H9 (cell line): ENCODE results near the gene PABPC3. TPM values are rescaled to one million over a fixed set of nuclear protein-coding genes. Genes with fewer than 3 reads are reported as not detected.

Experiments used
- DNase-seq: peaks from one replicate; pipeline ENCODE4 v3.0.0-alpha.2; 2017
- H2AFZ ChIP-seq: one replicate; pipeline ENCODE4 v1.6.1; 2013; ENCODE audit warnings: mild to moderate bottlenecking, low read length, control low read depth, moderate library complexity
- H2AK5ac ChIP-seq: 2 replicates; pipeline ENCODE4 v1.6.1; 2013; ENCODE audit warnings: low read length, control low read depth, mixed read lengths; ENCODE audit not compliant: insufficient read length
- H2BK120ac ChIP-seq: one replicate; pipeline ENCODE4 v1.6.1; 2013; ENCODE audit warnings: low read depth, mild to moderate bottlenecking, low read length, control low read depth, inconsistent platforms; ENCODE audit not compliant: poor library complexity, severe bottlenecking
- H2BK12ac ChIP-seq: 2 replicates; pipeline ENCODE4 v1.6.1; 2013; ENCODE audit warnings: low read length, control low read depth, mixed read lengths, low read depth; ENCODE audit not compliant: insufficient read length
- H2BK15ac ChIP-seq: 2 replicates; pipeline ENCODE4 v1.6.1; 2013; ENCODE audit warnings: low read depth, low read length, control low read depth
- H2BK20ac ChIP-seq: one replicate; pipeline ENCODE4 v1.6.1; 2013; ENCODE audit warnings: low read depth, mild to moderate bottlenecking, low read length, control low read depth, inconsistent platforms; ENCODE audit not compliant: poor library complexity, severe bottlenecking
- H2BK5ac ChIP-seq: 2 replicates; pipeline ENCODE4 v1.6.1; 2013; ENCODE audit warnings: low read length, control low read depth, mixed read lengths; ENCODE audit not compliant: insufficient read length
- H3K14ac ChIP-seq: 2 replicates; pipeline ENCODE4 v1.6.1; 2013; ENCODE audit warnings: low read length, control low read depth; ENCODE audit not compliant: insufficient read depth
- H3K18ac ChIP-seq: 2 replicates; pipeline ENCODE4 v1.6.1; 2013; ENCODE audit warnings: low read depth, mild to moderate bottlenecking, mixed read lengths, low read length, control low read depth; ENCODE audit not compliant: insufficient read length
- H3K23ac ChIP-seq: 2 replicates; pipeline ENCODE4 v1.6.1; 2013; ENCODE audit warnings: low read length, control low read depth, mixed read lengths, low read depth; ENCODE audit not compliant: insufficient read length
- H3K23me2 ChIP-seq: 2 replicates; pipeline ENCODE4 v1.6.1; 2013; ENCODE audit warnings: low read depth, mild to moderate bottlenecking, mixed read lengths, low read length, control low read depth; ENCODE audit not compliant: insufficient read length, poor library complexity, severe bottlenecking
- H3K27ac ChIP-seq: 2 replicates; pipeline ENCODE4 v1.5.1; 2013; ENCODE audit warnings: low read length, control low read depth, mixed read lengths, low read depth; ENCODE audit not compliant: insufficient read length
- H3K27me3 ChIP-seq: 2 replicates; pipeline ENCODE4 v1.6.1; 2013; ENCODE audit warnings: low read length, control low read depth, inconsistent platforms; ENCODE audit not compliant: insufficient read depth
- H3K4ac ChIP-seq: 2 replicates; pipeline ENCODE4 v1.6.1; 2013; ENCODE audit warnings: low read depth, mild to moderate bottlenecking, control low read depth, inconsistent platforms, low read length, moderate library complexity
- H3K4me1 ChIP-seq: 2 replicates; pipeline ENCODE4 v1.6.1; 2013; ENCODE audit warnings: low read length, control low read depth, inconsistent platforms; ENCODE audit not compliant: insufficient read depth
- H3K4me2 ChIP-seq: 2 replicates; pipeline ENCODE4 v1.6.1; 2013; ENCODE audit warnings: low read length, control low read depth, mixed read lengths; ENCODE audit not compliant: insufficient read length, insufficient read depth
- H3K56ac ChIP-seq: 2 replicates; pipeline ENCODE4 v1.6.1; 2013; ENCODE audit warnings: low read depth, mild to moderate bottlenecking, mixed read lengths, low read length, control low read depth; ENCODE audit not compliant: insufficient read length
- H3K79me1 ChIP-seq: 2 replicates; pipeline ENCODE4 v1.6.1; 2013; ENCODE audit warnings: low read depth, mild to moderate bottlenecking, moderate library complexity, low read length, control low read depth, inconsistent platforms; ENCODE audit not compliant: insufficient read depth, poor library complexity, severe bottlenecking
- H3K79me2 ChIP-seq: 2 replicates; pipeline ENCODE4 v1.6.1; 2013; ENCODE audit warnings: low read length, control low read depth, inconsistent platforms; ENCODE audit not compliant: insufficient read depth
- H3K9ac ChIP-seq: 2 replicates; pipeline ENCODE4 v1.6.1; 2013; ENCODE audit warnings: low read length, control low read depth, mixed read lengths; ENCODE audit not compliant: insufficient read length; ENCODE audit errors: extremely low read depth
- H3K9me3 ChIP-seq: one replicate; pipeline ENCODE4 v1.6.1; 2013; ENCODE audit warnings: low read depth, low read length, inconsistent platforms; ENCODE audit not compliant: control insufficient read depth
- H3T11ph ChIP-seq: one replicate; pipeline ENCODE4 v1.6.1; 2013; ENCODE audit warnings: mild to moderate bottlenecking, low read length, control low read depth, inconsistent platforms
- H4K20me1 ChIP-seq: one replicate; pipeline ENCODE4 v1.6.1; 2013; ENCODE audit not compliant: control insufficient read depth, insufficient read length, insufficient read depth
- H4K5ac ChIP-seq: 2 replicates; pipeline ENCODE4 v1.6.1; 2013; ENCODE audit warnings: low read depth, mild to moderate bottlenecking, mixed read lengths, low read length, control low read depth; ENCODE audit not compliant: insufficient read length
- H4K8ac ChIP-seq: replicated peaks from 2 replicates; pipeline ENCODE4 v1.6.1; 2013; ENCODE audit warnings: low read length, control low read depth, mixed read lengths, low read depth; ENCODE audit not compliant: insufficient read length
- H4K91ac ChIP-seq: 2 replicates; pipeline ENCODE4 v1.6.1; 2013; ENCODE audit warnings: low read depth, mild to moderate bottlenecking, moderate library complexity, mixed read lengths, low read length, control low read depth; ENCODE audit not compliant: insufficient read length
- H3K27ac Mint-ChIP-seq, 3 experiments: 2 replicates in 2 of 3; 3 replicates in 1 of 3; pipeline ENCODE4 v1.8.0; 2020 to 2021; ENCODE audit warnings: mixed read lengths in 3 of 3, mild to moderate bottlenecking in 1 of 3, moderate library complexity in 1 of 3
- H3K27me3 Mint-ChIP-seq: 2 replicates; pipeline ENCODE4 v1.8.0; 2021; ENCODE audit warnings: low read depth, mild to moderate bottlenecking, moderate library complexity, mixed read lengths
- H3K36me3 Mint-ChIP-seq, 3 experiments: 2 replicates in 2 of 3; 3 replicates in 1 of 3; pipeline ENCODE4 v1.8.0; 2020 to 2021; ENCODE audit warnings: low read depth in 3 of 3, mixed read lengths in 3 of 3; ENCODE audit not compliant: insufficient read depth in 1 of 3
- H3K4me1 Mint-ChIP-seq, 2 experiments: 2 replicates each; pipeline ENCODE4 v1.8.0; 2020; ENCODE audit warnings: mixed read lengths in 2 of 2
- H3K4me3 Mint-ChIP-seq, 2 experiments: 2 replicates in 1 of 2; 3 replicates in 1 of 2; pipeline ENCODE4 v1.8.0; 2020 to 2021; ENCODE audit warnings: mild to moderate bottlenecking in 2 of 2, mixed read lengths in 2 of 2, moderate library complexity in 1 of 2
- H3K9me3 Mint-ChIP-seq, 2 experiments: 2 replicates in 1 of 2; 3 replicates in 1 of 2; pipeline ENCODE4 v1.8.0; 2020; ENCODE audit warnings: mild to moderate bottlenecking in 2 of 2, mixed read lengths in 2 of 2, moderate library complexity in 1 of 2
- CTCF ChIP-seq: fragments of 200-600 bp; sonication (generic); conservative IDR thresholded peaks from 3 replicates; pipeline ENCODE4 v1.8.0; 2021; ENCODE audit warnings: antibody characterized with exemption, mild to moderate bottlenecking
- WGBS: extraction: QIAGEN DNeasy Blood & Tissue Kit; methylation state at CpG from one replicate; pipeline ENCODE4 v1.1.7; 2013; ENCODE audit warnings: missing lambda C conversion rate, low lambda C conversion rate, mixed read lengths; ENCODE audit not compliant: insufficient read length; ENCODE audit errors: extremely low coverage; 5-methylcytosine and 5-hydroxymethylcytosine counted together
- total RNA-seq: library from RNA; stranded (reverse); gene quantifications from 2 replicates; pipeline ENCODE4 v1.2.1, GENCODE V29; 2021

Gene PABPC3
- total RNA-seq, 1 experiment from 2014 or later, result 0.31 TPM

DNA sequence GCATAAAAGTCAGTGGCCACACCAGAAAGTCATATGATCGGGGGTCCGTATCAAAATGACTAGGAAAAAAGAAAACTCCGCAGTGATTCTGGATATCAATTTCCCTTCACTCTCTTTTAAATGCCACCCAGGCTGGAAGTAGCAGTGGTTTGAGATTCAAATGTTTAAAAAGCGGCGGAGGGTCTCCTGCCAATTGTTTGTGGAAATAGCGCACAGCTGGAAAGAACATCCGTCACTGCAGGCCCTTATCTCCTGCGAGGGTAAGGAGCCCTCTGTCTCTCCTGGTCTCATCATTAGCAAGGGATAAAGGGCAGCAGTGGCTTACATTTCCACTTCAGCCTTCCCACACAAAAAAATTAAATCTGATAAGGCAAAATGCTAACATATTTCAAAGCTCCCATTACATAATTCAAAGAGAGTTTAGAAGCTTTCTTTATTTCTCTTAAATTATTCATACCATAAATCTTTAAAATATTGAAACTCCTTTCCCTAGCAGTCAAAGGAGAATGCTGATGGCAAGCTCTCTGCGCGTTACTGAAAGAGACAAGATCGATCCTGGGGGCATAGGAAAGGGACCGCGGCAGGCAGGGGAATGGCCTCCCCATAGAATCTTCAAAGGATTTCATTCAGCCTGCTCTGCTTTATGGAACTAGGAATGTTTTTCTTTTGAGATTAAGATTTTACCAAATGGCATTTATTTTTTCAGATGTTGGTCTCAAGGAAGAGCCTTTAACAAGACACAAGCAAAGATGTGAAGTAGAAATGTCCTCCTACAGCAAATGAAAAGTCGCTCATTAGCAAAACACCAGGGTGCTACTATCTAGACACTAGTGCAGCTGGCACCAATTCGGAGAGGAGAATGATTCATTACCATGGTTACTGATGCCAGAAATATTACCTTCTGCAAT lies 41.2 kb downstream of the PABPC3 start:
- Histone ChIP-seq H3K79me1 (no peaks in the 10 kb centered on the region), H4K20me1 (no peaks in the 10 kb centered on the region), H4K5ac (no peak overlapping the region), H3K23ac (no peak overlapping the region), H2BK20ac (no peak overlapping the region), H2BK120ac (no peak overlapping the region), H3T11ph (no peak overlapping the region), H2AK5ac (no peak overlapping the region), H3K14ac (no peak overlapping the region), H3K56ac (no peak overlapping the region), H3K79me2 (no peaks in the 10 kb centered on the region), H3K4me1 (peaks cover 14% of the 10 kb centered on the region), H2BK15ac (no peak overlapping the region), H3K4ac (no peak overlapping the region), H3K27me3 (no peaks in the 10 kb centered on the region), H3K18ac (no peak overlapping the region), H3K4me2 (peak overlapping the region; percentile 78), H4K91ac (no peak overlapping the region), H2BK5ac (no peak overlapping the region), H3K23me2 (no peaks in the 10 kb centered on the region), H3K9me3 (no peaks in the 10 kb centered on the region), H3K27ac (peak overlapping the region; percentile 59), H2BK12ac (no peak overlapping the region), H3K9ac (no peak overlapping the region), H2AFZ (no peak overlapping the region), H4K8ac (no peak overlapping the region)
- Mint-ChIP-seq H3K27me3 (peaks cover 28% of the 10 kb centered on the region), H3K9me3 (peaks cover 16 to 27% of the 10 kb centered on the region in 2 experiments), H3K27ac (peak overlapping the region; percentile 72 to 95 (median 78)), H3K4me3 (peak overlapping the region; percentile 41 to 69; a peak in 4 of 5 replicates), H3K36me3 (peaks cover 2 to 23% (median 23%) of the 10 kb centered on the region in 3 experiments; a peak in 6 of 7 replicates), H3K4me1 (peaks cover 40% of the 10 kb centered on the region in 2 experiments)
- no peak for TF ChIP-seq CTCF
- WGBS, result no CpG with 5 or more reads among the region's 15 CpGs
- DNase-seq, result peak; percentile 56
